ENCODE measurements around the gene SCUBE1.

SCUBE1 gene

DNA sequence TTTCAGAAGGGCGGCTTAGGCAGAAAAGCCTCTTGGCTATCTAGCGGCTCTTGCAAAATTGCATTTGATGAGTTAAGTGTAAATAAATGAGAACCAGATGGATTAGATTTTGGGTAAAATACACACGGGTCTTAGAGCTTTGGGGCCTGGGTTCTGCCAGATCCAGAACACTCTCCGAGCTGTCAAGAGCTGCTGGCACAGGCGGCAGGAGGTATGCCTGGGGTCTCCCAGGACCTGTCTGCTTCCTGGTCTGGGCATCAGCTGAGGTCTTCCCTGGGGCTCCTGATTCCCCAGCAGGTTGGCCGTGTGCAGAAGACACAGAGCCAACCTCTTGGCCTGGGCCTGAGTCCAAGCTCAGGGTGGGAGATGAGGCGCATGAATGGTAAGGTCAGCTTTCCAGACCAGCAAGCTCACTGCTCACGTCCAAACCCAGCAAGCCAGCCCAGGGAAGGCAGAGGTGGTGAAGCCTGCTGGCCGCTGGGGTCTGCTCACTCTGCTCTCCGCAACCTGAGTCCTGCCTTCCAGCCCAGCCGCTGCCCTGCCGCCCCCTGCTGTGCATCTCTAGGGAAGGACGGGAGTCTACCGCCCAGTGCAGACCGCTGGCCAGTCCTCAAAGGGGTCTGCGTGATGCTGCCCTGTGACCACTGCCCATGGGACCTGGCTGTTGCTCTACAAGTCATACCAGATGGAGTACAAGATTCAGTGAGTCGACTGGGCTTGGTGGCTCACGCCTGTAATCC lies 44.9 kb downstream of the SCUBE1 start:
- no peaks in the 10 kb centered on the region for H3K4me1 ChIP-seq (ENCODE audit: insufficient read depth, low read length, poor library complexity, severe bottlenecking)
- H3K36me3 ChIP-seq (ENCODE audit: insufficient read depth, low read length): no peaks in the 10 kb centered on the region
- no peak overlapping the region for H3K9ac ChIP-seq (ENCODE audit: low read depth, low read length, poor library complexity, severe bottlenecking)
- no peaks in the 10 kb centered on the region for H3F3A ChIP-seq (ENCODE audit: low read depth)
- H3K27me3 ChIP-seq (ENCODE audit: insufficient read depth, low read length, poor library complexity, severe bottlenecking): no peaks in the 10 kb centered on the region
- no peak overlapping the region for H3K4me2 ChIP-seq (ENCODE audit: low read depth, low read length, poor library complexity, severe bottlenecking)
- no peaks in the 10 kb centered on the region for H3K9me2 ChIP-seq (replicated peaks; ENCODE audit: low read depth, low read length)
- no peak overlapping the region for H2AFZ ChIP-seq (ENCODE audit: low read length)
- TF ChIP-seq EZH2phosphoT487 (IDR thresholded peaks at IDR 0.05; ENCODE audit: borderline replicate concordance): no peak
- TF ChIP-seq, protein P1, sequence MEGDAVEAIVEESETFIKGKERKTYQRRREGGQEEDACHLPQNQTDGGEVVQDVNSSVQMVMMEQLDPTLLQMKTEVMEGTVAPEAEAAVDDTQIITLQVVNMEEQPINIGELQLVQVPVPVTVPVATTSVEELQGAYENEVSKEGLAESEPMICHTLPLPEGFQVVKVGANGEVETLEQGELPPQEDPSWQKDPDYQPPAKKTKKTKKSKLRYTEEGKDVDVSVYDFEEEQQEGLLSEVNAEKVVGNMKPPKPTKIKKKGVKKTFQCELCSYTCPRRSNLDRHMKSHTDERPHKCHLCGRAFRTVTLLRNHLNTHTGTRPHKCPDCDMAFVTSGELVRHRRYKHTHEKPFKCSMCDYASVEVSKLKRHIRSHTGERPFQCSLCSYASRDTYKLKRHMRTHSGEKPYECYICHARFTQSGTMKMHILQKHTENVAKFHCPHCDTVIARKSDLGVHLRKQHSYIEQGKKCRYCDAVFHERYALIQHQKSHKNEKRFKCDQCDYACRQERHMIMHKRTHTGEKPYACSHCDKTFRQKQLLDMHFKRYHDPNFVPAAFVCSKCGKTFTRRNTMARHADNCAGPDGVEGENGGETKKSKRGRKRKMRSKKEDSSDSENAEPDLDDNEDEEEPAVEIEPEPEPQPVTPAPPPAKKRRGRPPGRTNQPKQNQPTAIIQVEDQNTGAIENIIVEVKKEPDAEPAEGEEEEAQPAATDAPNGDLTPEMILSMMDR (conservative IDR thresholded peaks at IDR 0.05; ENCODE audit: low read length): no peak
- H4K20me1 ChIP-seq (ENCODE audit: insufficient read depth, low read length, poor library complexity, severe bottlenecking): no peaks in the 10 kb centered on the region
- no peak overlapping the region for H3K4me3 ChIP-seq (ENCODE audit: low read length, poor library complexity, severe bottlenecking)
- no peaks in the 10 kb centered on the region for H3K9me3 ChIP-seq (ENCODE audit: insufficient read depth, low read depth, low read length)
- H3K79me2 ChIP-seq (ENCODE audit: insufficient read depth, low read length): no peaks in the 10 kb centered on the region

DNA sequence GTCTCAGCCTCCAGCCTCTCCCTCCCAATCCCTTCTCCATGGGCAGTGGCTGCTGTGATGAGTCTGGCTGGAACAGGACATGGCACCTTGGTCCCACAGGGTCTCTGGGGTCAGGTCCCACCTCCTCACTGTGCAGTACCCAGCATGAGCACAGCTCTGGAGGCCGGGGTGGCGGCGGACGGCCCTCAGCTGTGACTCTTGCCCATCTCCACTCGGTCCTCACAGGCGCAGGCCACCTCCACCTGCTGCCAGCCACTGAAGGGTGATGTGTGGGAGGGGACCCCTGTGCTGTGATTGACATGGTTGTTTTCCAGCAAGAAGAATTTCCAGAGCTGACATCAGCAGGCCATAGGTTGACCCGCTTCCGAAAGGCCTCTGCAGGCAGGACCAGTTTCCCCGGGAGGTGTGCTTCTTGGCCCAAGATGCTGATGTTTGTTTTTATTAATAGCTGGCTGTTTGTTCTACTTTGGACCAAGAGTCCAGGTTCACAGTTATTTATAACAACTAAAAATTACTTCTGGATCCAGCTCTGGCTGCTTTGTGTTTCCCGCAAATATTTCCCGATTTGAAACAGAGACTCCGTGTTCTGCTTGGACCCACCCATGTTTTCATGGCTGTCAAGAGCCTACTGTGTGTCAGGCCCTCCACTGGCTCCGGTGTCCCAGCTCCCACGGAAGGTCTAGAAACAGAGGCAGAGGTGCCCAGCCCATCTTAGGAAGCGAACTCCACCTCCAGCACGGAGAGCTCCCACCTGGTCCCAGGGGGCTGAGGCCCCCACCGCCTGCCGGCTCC lies 45.7 kb downstream of the SCUBE1 start:
- Histone ChIP-seq H3K9me2 (replicated peaks; ENCODE audit: low read depth, low read length) (no peaks in the 10 kb centered on the region), H3K9ac (ENCODE audit: low read depth, low read length, poor library complexity, severe bottlenecking) (no peak overlapping the region), H3K4me3 (ENCODE audit: low read length, poor library complexity, severe bottlenecking) (no peak overlapping the region), H3K4me2 (ENCODE audit: low read depth, low read length, poor library complexity, severe bottlenecking) (no peak overlapping the region), H3K9me3 (ENCODE audit: insufficient read depth, low read depth, low read length) (no peaks in the 10 kb centered on the region), H2AFZ (ENCODE audit: low read length) (no peak overlapping the region), H3K4me1 (ENCODE audit: insufficient read depth, low read length, poor library complexity, severe bottlenecking) (no peaks in the 10 kb centered on the region), H3K27me3 (ENCODE audit: insufficient read depth, low read length, poor library complexity, severe bottlenecking) (no peaks in the 10 kb centered on the region), H3F3A (ENCODE audit: low read depth) (no peaks in the 10 kb centered on the region), H3K79me2 (ENCODE audit: insufficient read depth, low read length) (no peaks in the 10 kb centered on the region), H4K20me1 (ENCODE audit: insufficient read depth, low read length, poor library complexity, severe bottlenecking) (no peaks in the 10 kb centered on the region), H3K36me3 (ENCODE audit: insufficient read depth, low read length) (no peaks in the 10 kb centered on the region)
- no peak for TF ChIP-seq EZH2phosphoT487 (IDR thresholded peaks at IDR 0.05; ENCODE audit: borderline replicate concordance)
- TF ChIP-seq, protein P1 (conservative IDR thresholded peaks at IDR 0.05; ENCODE audit: low read length): no peak

DNA sequence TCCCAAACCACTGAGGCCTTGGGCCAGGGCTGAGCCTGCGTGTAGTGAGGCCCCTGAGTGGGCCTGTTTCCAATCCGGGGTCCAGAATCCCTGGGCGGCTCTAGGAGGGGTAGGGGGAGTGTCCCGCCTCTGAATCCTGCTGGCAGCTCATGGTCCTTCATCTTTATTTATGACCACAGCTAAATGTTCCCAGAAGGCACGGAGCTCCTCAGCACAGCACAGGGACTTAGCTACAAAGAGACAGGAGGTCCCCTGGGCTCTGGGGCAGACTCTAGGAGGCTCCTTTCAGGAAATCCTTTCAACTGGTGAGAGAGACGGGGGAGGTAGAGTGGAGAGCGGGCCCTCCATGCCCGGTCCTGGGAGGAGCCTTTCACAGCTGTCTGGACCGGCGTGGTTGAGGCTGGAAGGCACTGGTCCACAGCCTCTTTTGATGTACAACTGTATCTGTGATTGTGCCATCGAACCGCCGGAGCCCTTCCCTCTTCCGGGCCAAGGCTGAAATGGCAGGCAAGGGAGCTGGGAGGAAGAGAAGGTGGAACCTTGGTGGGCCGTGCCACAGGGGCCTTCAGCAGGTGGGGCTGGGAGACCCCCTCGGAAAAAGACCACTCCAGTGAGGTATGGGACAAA lies 46.8 kb downstream of the SCUBE1 start:
- no peak overlapping the region for H2AFZ ChIP-seq (ENCODE audit: low read length)
- H3F3A ChIP-seq (ENCODE audit: low read depth): no peaks in the 10 kb centered on the region
- no peaks in the 10 kb centered on the region for H3K9me3 ChIP-seq (ENCODE audit: insufficient read depth, low read depth, low read length)
- no peaks in the 10 kb centered on the region for H4K20me1 ChIP-seq (ENCODE audit: insufficient read depth, low read length, poor library complexity, severe bottlenecking)
- H3K9ac ChIP-seq (ENCODE audit: low read depth, low read length, poor library complexity, severe bottlenecking): no peak overlapping the region
- no peaks in the 10 kb centered on the region for H3K9me2 ChIP-seq (replicated peaks; ENCODE audit: low read depth, low read length)
- no peaks in the 10 kb centered on the region for H3K79me2 ChIP-seq (ENCODE audit: insufficient read depth, low read length)
- H3K36me3 ChIP-seq (ENCODE audit: insufficient read depth, low read length): no peaks in the 10 kb centered on the region
- TF ChIP-seq, protein P1 (conservative IDR thresholded peaks at IDR 0.05; ENCODE audit: low read length): no peak
- no peak for TF ChIP-seq EZH2phosphoT487 (IDR thresholded peaks at IDR 0.05; ENCODE audit: borderline replicate concordance)
- no peak overlapping the region for H3K4me2 ChIP-seq (ENCODE audit: low read depth, low read length, poor library complexity, severe bottlenecking)
- H3K27me3 ChIP-seq (ENCODE audit: insufficient read depth, low read length, poor library complexity, severe bottlenecking): no peaks in the 10 kb centered on the region
- H3K4me1 ChIP-seq (ENCODE audit: insufficient read depth, low read length, poor library complexity, severe bottlenecking): no peaks in the 10 kb centered on the region
- H3K4me3 ChIP-seq (ENCODE audit: low read length, poor library complexity, severe bottlenecking): no peak overlapping the region

Data from Loucy (cell line).